ENCODE results near the gene NPAS3. TPM values are rescaled to one million over a fixed set of nuclear protein-coding genes. Genes with fewer than 3 reads are reported as not detected.

The NPAS3 gene
- total and polyA plus RNA-seq, 2 of the 8 experiments (the other 6 are each of a cell fraction or from before 2014, with no cell fraction given), result 0.11 to 0.60 TPM

DNA sequence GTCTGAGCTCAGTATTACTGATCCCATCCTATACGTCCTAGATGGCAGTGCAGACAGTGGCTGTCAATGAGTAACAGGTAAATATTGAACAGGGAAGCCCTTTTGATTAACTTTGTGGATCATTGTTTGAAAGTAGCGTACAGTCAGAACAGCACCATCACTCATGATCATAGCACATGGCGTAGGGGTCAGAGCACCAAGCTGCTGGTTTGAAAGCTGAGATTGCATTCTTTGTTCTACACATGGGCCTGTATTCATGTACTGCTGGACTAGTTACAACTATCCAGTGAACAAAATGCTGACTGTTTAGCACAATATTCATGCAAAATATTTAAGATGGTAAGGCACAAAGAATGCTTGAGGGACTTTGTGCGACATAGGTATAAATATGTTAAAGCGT lies 131.8 kb downstream of the NPAS3 start:
- Histone ChIP-seq H2BK5ac (ENCODE audit: low read depth, low read length) (no peak overlapping the region), H2BK12ac (ENCODE audit: low read depth, low read length) (no peak overlapping the region), H2BK120ac (replicated peaks; ENCODE audit: low read depth, low read length) (no peak overlapping the region), H4K20me1 (replicated peaks in 1 of 2; ENCODE audit: control insufficient read depth in 1 of 2, insufficient read depth in 2 of 2, low read length in 2 of 2) (no peaks in the 10 kb centered on the region), H3K79me2 (ENCODE audit: control insufficient read depth in 1 of 2, insufficient read depth in 2 of 2, low read length in 2 of 2) (no peaks in the 10 kb centered on the region), H2AFZ (ENCODE audit: low read length) (no peak overlapping the region), H3K27ac (ENCODE audit: low read depth, low read length) (no peak overlapping the region), H2AK5ac (ENCODE audit: low read depth, low read length) (no peak overlapping the region), H3K4me1 (replicated peaks in 1 of 4; ENCODE audit: control insufficient read depth in 3 of 4, insufficient read depth in 4 of 4, low read length in 3 of 4) (no peaks in the 10 kb centered on the region), H3K23ac (ENCODE audit: insufficient read length) (no peak overlapping the region), H3K4me3 (ENCODE audit: extremely low read depth in 1 of 4, insufficient read depth in 2 of 4, low read depth in 3 of 4, low read length in 4 of 4) (no peak overlapping the region), H2BK15ac (ENCODE audit: low read length) (no peak overlapping the region), H3K4me2 (ENCODE audit: insufficient read depth in 1 of 2, low read depth in 2 of 2, low read length in 2 of 2) (no peak overlapping the region), H3K23me2 (ENCODE audit: low read depth, low read length) (no peaks in the 10 kb centered on the region), H2BK20ac (ENCODE audit: low read length) (no peak overlapping the region), H3K36me3 (ENCODE audit: control insufficient read depth in 2 of 4, insufficient read depth in 4 of 4, low read length in 3 of 4) (no peaks in the 10 kb centered on the region), H4K8ac (ENCODE audit: extremely low read depth, insufficient read depth, low read length) (no peak overlapping the region), H3K79me1 (ENCODE audit: low read depth, low read length) (no peaks in the 10 kb centered on the region), H4K5ac (ENCODE audit: insufficient read length, low read depth, low read length) (no peak overlapping the region), H3K14ac (ENCODE audit: insufficient read length) (no peak overlapping the region), H3K4ac (replicated peaks; ENCODE audit: insufficient read length, low read depth, low read length) (no peak overlapping the region), H3K18ac (ENCODE audit: extremely low read depth, low read length) (no peak overlapping the region), H4K91ac (replicated peaks; ENCODE audit: insufficient read length, low read length) (no peak overlapping the region), H3K56ac (replicated peaks; ENCODE audit: insufficient read length, low read depth, low read length) (no peak overlapping the region), H3K27me3 (replicated peaks in 1 of 4; ENCODE audit: control insufficient read depth in 3 of 4, extremely low read depth in 1 of 4, insufficient read depth in 3 of 4, low read length in 3 of 4) (no peaks in the 10 kb centered on the region), H3K9me3 (ENCODE audit: insufficient read depth in 2 of 2, low read depth in 1 of 2, low read length in 1 of 2) (no peaks in the 10 kb centered on the region), H3K9ac (replicated peaks in 1 of 4; ENCODE audit: extremely low read depth in 1 of 4, low read depth in 3 of 4, low read length in 3 of 4) (no peak overlapping the region)
- WGBS, 2 experiments (ENCODE audit: extremely low coverage in 1 of 2, insufficient coverage in 1 of 2, insufficient read length in 1 of 2, insufficient replicate concordance in 2 of 2, low coverage in 1 of 2, low lambda C conversion rate in 2 of 2, missing lambda C conversion rate in 1 of 2), result 94% methylated on average over 5 of the region's 5 CpGs; no CpG with 5 or more reads in 1 of the 2 experiments
- FAIRE-seq (no peak), DNase-seq (ENCODE audit: low read depth in 1 of 2, low spot score in 2 of 2) (no peak)
- ChIA-PET POLR2A (ENCODE audit: partially characterized antibody) (no interaction called here), CTCF (ENCODE audit: partially characterized antibody) (no interaction called here)
- TF ChIP-seq CEBPB (IDR thresholded peaks at IDR 0.05; ENCODE audit: low read depth, low read length), result no peak

All from H1 (cell line).